GM23248 (cell line): ENCODE results near the gene MTPN.

Source experiments
- EZH2 ChIP-seq: fragments of 200-600 bp; sonication (generic); IDR thresholded peaks from 2 replicates; pipeline ENCODE4 v1.6.1; 2018; ENCODE audit warnings: antibody characterized with exemption, mild to moderate bottlenecking; ENCODE audit not compliant: insufficient read depth, poor library complexity, severe bottlenecking
- EZH2phosphoT487 ChIP-seq: fragments of 200-600 bp; sonication (generic); IDR thresholded peaks from 2 replicates; pipeline ENCODE4 v1.6.1; 2018; ENCODE audit warnings: antibody characterized with exemption, moderate library complexity, mild to moderate bottlenecking, low read depth; ENCODE audit not compliant: insufficient read depth

DNA sequence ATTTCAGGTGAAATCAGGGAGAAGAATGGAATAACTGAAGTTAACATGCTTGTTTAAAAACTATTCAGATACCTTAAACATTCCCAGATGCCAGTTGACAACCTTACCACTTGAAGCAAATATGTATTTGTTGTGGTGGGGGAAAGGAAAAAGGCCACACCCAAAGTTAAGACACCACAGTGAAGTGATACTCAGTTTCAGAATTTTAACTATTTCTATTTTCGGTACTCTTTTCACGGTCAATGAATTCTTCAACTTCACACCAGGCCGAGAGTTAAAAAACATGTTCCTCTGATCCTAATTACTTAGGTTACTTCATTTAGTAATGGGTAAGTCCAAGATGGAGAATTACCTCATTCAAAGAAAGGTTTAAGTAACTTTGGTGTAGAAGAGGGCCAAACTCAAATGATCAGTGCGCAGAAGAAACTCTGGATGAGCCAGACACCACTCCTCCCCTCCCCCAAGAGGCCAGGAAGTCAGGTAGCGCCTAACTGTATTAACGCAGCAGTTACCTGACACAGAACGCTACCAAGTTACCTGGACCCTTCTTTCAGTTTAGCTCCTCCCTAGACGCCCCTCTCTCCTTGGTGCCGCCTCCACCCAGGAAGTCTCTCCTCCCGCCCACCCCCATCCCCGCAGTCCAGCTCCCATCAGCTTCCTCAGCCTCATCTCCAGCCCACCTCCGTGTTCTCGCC, 700 bp downstream of the MTPN start:
- no peak for TF ChIP-seq EZH2phosphoT487
- TF ChIP-seq EZH2: no peak
